IMR-90 (cell line): ENCODE results near the gene RNASET2. TPM values are rescaled to one million over a fixed set of nuclear protein-coding genes. Genes with fewer than 3 reads are reported as not detected.

Experiments
- ATAC-seq: fragments of 200-7000 bp; cut with Tn5 transposase; 2 replicates; pipeline ENCODE4 v1.9.1; 2020; ENCODE audit warnings: low read depth, mild to moderate bottlenecking, moderate library complexity
- BruUV-seq: library from RNA; stranded (reverse); fragments of 400-500 nt; replicated peaks from 2 replicates; lab custom pipeline; 2021; lab: Mats Ljungman, UMichigan
- CTCF ChIA-PET: fragments of 300-600 bp; formaldehyde crosslinking; extraction: SDS; loops from one replicate; lab custom pipeline; 2021; ENCODE audit warnings: antibody characterized with exemption; lab: Yijun Ruan, JAX
- POLR2A ChIA-PET: fragments of 300-600 bp; sonication (Branson Sonifier 250); formaldehyde crosslinking; loops from one replicate; lab custom pipeline; 2022; ENCODE audit warnings: antibody characterized with exemption; ENCODE audit not compliant: unreplicated experiment; lab: Charles Lee
- DNase-seq: peaks from one replicate; pipeline ENCODE4 v3.0.0; 2013
- H2AFZ ChIP-seq: replicated peaks from 2 replicates; pipeline ENCODE3; 2013; ENCODE audit warnings: low read length, mild to moderate bottlenecking; ENCODE audit not compliant: poor library complexity
- H2AK5ac ChIP-seq: 2 replicates; pipeline ENCODE4 v1.6.1; 2013; ENCODE audit warnings: low read depth, low read length, inconsistent platforms
- H2AK9ac ChIP-seq: replicated peaks from 2 replicates; pipeline ENCODE3; 2013; ENCODE audit warnings: mild to moderate bottlenecking, low read depth, low read length, moderate library complexity; ENCODE audit not compliant: poor library complexity
- H2BK120ac ChIP-seq: 2 replicates; pipeline ENCODE4 v1.6.1; 2013; ENCODE audit warnings: low read depth, low read length, inconsistent platforms
- H2BK15ac ChIP-seq: 3 replicates; pipeline ENCODE4 v1.6.1; 2013; ENCODE audit warnings: low read depth, low read length, inconsistent platforms
- H2BK20ac ChIP-seq: 2 replicates; pipeline ENCODE4 v1.6.1; 2013; ENCODE audit warnings: low read depth, mild to moderate bottlenecking, inconsistent platforms, low read length, moderate library complexity
- H2BK5ac ChIP-seq: 2 replicates; pipeline ENCODE4 v1.6.1; 2013; ENCODE audit warnings: mild to moderate bottlenecking, low read depth, low read length, inconsistent platforms; ENCODE audit not compliant: poor library complexity, severe bottlenecking
- H3K14ac ChIP-seq: replicated peaks from 2 replicates; pipeline ENCODE4 v1.6.1; 2013; ENCODE audit warnings: low read depth, low read length, inconsistent platforms
- H3K18ac ChIP-seq: 2 replicates; pipeline ENCODE4 v1.6.1; 2013; ENCODE audit warnings: low read depth, low read length, control low read depth
- H3K23ac ChIP-seq: 2 replicates; pipeline ENCODE4 v1.6.1; 2013; ENCODE audit warnings: low read depth, low read length, inconsistent platforms
- H3K27ac ChIP-seq: 2 replicates; pipeline ENCODE4 v1.5.1; 2013; ENCODE audit warnings: mild to moderate bottlenecking, control low read depth, low read length; ENCODE audit not compliant: insufficient read depth
- H3K27me3 ChIP-seq: 2 replicates; pipeline ENCODE4 v1.6.1; 2013; ENCODE audit warnings: low read length; ENCODE audit not compliant: control insufficient read depth, insufficient read depth
- H3K36me3 ChIP-seq: 2 replicates; pipeline ENCODE4 v1.6.1; 2013; ENCODE audit warnings: low read length, mixed read lengths; ENCODE audit not compliant: control insufficient read depth, insufficient read depth
- H3K4ac ChIP-seq: 2 replicates; pipeline ENCODE4 v1.6.1; 2013; ENCODE audit warnings: low read depth, low read length, inconsistent platforms
- H3K4me1 ChIP-seq: 2 replicates; pipeline ENCODE4 v1.6.1; 2013; ENCODE audit warnings: low read length, mixed read lengths; ENCODE audit not compliant: control insufficient read depth, insufficient read depth
- H3K4me2 ChIP-seq: 2 replicates; pipeline ENCODE4 v1.6.1; 2013; ENCODE audit warnings: low read depth, mild to moderate bottlenecking, control low read depth, low read length, moderate library complexity
- H3K4me3 ChIP-seq: 2 replicates; pipeline ENCODE4 v1.5.1; 2013; ENCODE audit warnings: low read depth, mild to moderate bottlenecking, control low read depth, low read length, moderate library complexity; ENCODE audit not compliant: insufficient read depth
- H3K56ac ChIP-seq: 2 replicates; pipeline ENCODE4 v1.6.1; 2013; ENCODE audit warnings: low read length, inconsistent platforms; ENCODE audit not compliant: insufficient read depth; ENCODE audit errors: extremely low read depth
- H3K79me1 ChIP-seq, 2 experiments: 2 replicates each; pipeline ENCODE4 v1.6.1; 2013; ENCODE audit warnings: low read length in 2 of 2, inconsistent platforms in 1 of 2, low read depth in 1 of 2
- H3K9ac ChIP-seq: 2 replicates; pipeline ENCODE4 v1.6.1; 2013; ENCODE audit warnings: low read depth, low read length, control low read depth
- H3K9me1 ChIP-seq: 2 replicates; pipeline ENCODE4 v1.6.1; 2013; ENCODE audit warnings: low read length, inconsistent platforms; ENCODE audit not compliant: insufficient read depth
- H3K9me3 ChIP-seq: 2 replicates; pipeline ENCODE4 v1.6.1; 2013; ENCODE audit warnings: low read length; ENCODE audit not compliant: control insufficient read depth, insufficient read depth
- H4K20me1 ChIP-seq: 2 replicates; pipeline ENCODE4 v1.6.1; 2013; ENCODE audit warnings: low read length, inconsistent platforms; ENCODE audit not compliant: insufficient read depth
- H4K5ac ChIP-seq: 2 replicates; pipeline ENCODE4 v1.6.1; 2013; ENCODE audit warnings: mild to moderate bottlenecking, low read depth, low read length, control low read depth
- H4K8ac ChIP-seq, 2 experiments: 2 replicates each; pipeline ENCODE4 v1.6.1; 2013; ENCODE audit warnings: low read depth in 2 of 2, low read length in 2 of 2, control low read depth in 1 of 2, inconsistent platforms in 1 of 2
- H4K91ac ChIP-seq: 2 replicates; pipeline ENCODE4 v1.6.1; 2013; ENCODE audit warnings: low read depth, low read length, inconsistent platforms; ENCODE audit not compliant: insufficient read depth
- BHLHE40 ChIP-seq: fragments of 150-350 bp; IDR thresholded peaks from 2 replicates; pipeline ENCODE4 v1.6.1; 2016; ENCODE audit warnings: mild to moderate bottlenecking, low read depth, low read length
- CEBPB ChIP-seq: IDR thresholded peaks from 2 replicates; pipeline ENCODE4 v1.6.1; 2012; ENCODE audit warnings: low read depth, low read length, improper control_type of control experiment
- CHD1 ChIP-seq: IDR thresholded peaks from 2 replicates; pipeline ENCODE4 v1.6.1; 2012; ENCODE audit warnings: low read depth, low read length, improper control_type of control experiment
- FOS ChIP-seq: fragments of 150-350 bp; IDR thresholded peaks from 2 replicates; pipeline ENCODE4 v1.6.1; 2016; ENCODE audit warnings: low read depth, low read length
- MAZ ChIP-seq: IDR thresholded peaks from 2 replicates; pipeline ENCODE4 v1.6.1; 2012; ENCODE audit warnings: low read depth, mild to moderate bottlenecking, low read length, improper control_type of control experiment, moderate library complexity, borderline replicate concordance
- MXI1 ChIP-seq: IDR thresholded peaks from 2 replicates; pipeline ENCODE4 v1.6.1; 2012; ENCODE audit warnings: low read depth, mild to moderate bottlenecking, low read length, moderate library complexity, borderline replicate concordance
- NFE2L2 ChIP-seq: fragments of 150-350 bp; IDR thresholded peaks from 2 replicates; pipeline ENCODE4 v1.6.1; 2016; ENCODE audit warnings: low read depth, mild to moderate bottlenecking, low read length
- POLR2A ChIP-seq: IDR thresholded peaks from 2 replicates; pipeline ENCODE4 v1.6.1; 2012; ENCODE audit warnings: mild to moderate bottlenecking, low read depth, low read length
- RAD21 ChIP-seq: IDR thresholded peaks from 2 replicates; pipeline ENCODE4 v1.6.1; 2012; ENCODE audit warnings: low read length, improper control_type of control experiment
- RCOR1 ChIP-seq: IDR thresholded peaks from 2 replicates; pipeline ENCODE4 v1.6.1; 2012; ENCODE audit warnings: mild to moderate bottlenecking, low read length, improper control_type of control experiment; ENCODE audit not compliant: insufficient replicate concordance
- RFX5 ChIP-seq: IDR thresholded peaks from 2 replicates; pipeline ENCODE4 v1.8.0; 2012; ENCODE audit warnings: low read depth, mild to moderate bottlenecking, low read length, moderate library complexity
- SMC3 ChIP-seq: fragments of 150-350 bp; IDR thresholded peaks from 2 replicates; pipeline ENCODE4 v1.6.1; 2016; ENCODE audit warnings: low read depth, mild to moderate bottlenecking, antibody characterized with exemption, low read length, moderate library complexity
- WGBS, 2 experiments: methylation state at CpG; one replicate each; pipeline versions ENCODE4 v1.1.5 to v1.1.7; 2013; ENCODE audit warnings: missing lambda C conversion rate in 2 of 2; ENCODE audit not compliant: insufficient read length in 1 of 2; ENCODE audit errors: extremely low coverage in 2 of 2; 5-methylcytosine and 5-hydroxymethylcytosine counted together
- dilution Hi-C: fragments of 300-500 bp; cut with HindIII; formaldehyde crosslinking; loops from one replicate; pipeline ENCODE4 v1.14.3; 2018; ENCODE audit warnings: low sequenced_read_pairs; ENCODE audit not compliant: unreplicated experiment
- in situ Hi-C: fragments of 300-500 bp; cut with MboI; formaldehyde crosslinking; loops from 3 replicates; pipeline ENCODE4 v1.14.3; 2019; ENCODE audit warnings: low sequenced_read_pairs, inconsistent platforms, mixed read lengths
- intact Hi-C: fragments of 100-400 bp; cut with micrococcal nuclease; formaldehyde crosslinking; loops from 2 replicates; pipeline ENCODE4 v1.10.0; 2022
- polyA plus RNA-seq, 3 experiments: library from polyadenylated mRNA; depleted of rRNA; stranded (reverse); fragments of >200 nt; gene quantifications; 2 replicates each; pipeline ENCODE4 v1.2.3, GENCODE V29; 2012; ENCODE audit warnings: low replicate concordance in 1 of 3
- total RNA-seq: library from RNA; depleted of rRNA; stranded (reverse); fragments of >200 nt; gene quantifications from 2 replicates; pipeline ENCODE4 v1.2.3, GENCODE V29; 2012
- TF ChIP-seq, protein P1 (sequence below): conservative IDR thresholded peaks from 2 replicates; pipeline ENCODE4 v1.5.1; 2012; ENCODE audit warnings: mild to moderate bottlenecking, low read depth, low read length, improper control_type of control experiment
- TF ChIP-seq, protein P2 (sequence below): fragments of 150-350 bp; IDR thresholded peaks from 2 replicates; pipeline ENCODE4 v1.6.1; 2016; ENCODE audit warnings: low read depth, mild to moderate bottlenecking, low read length, moderate library complexity, borderline replicate concordance
- TF ChIP-seq, protein P3 (sequence below): fragments of 150-350 bp; IDR thresholded peaks from 2 replicates; pipeline ENCODE4 v1.6.1; 2017; ENCODE audit warnings: mild to moderate bottlenecking, antibody characterized with exemption, low read length, low read depth

RNASET2 gene
- total and polyA plus RNA-seq, 2 of the 4 experiments (the other 2 are of a cell fraction) = 13.6 to 24.9 TPM

DNA sequence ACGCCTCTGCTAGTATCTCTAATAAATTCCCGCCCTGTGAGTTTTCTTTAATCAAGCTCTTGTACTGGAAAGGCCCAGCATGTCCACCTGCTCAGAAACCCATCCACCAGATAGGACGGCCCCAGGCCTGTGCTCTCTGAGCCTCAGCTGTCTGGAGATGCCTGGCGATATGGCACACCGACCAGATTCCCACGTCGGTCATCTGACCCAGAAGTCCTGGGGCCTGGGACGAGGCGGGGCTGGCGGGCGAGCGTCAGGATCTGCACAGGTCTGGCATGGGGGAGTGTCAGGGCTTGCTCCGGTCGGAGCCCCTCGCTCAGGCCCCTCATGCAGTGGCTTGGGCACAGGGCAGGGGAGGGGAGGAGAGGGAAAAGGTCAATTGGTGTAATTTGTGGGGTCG lies 10.2 kb downstream of the RNASET2 start:
- in situ Hi-C loops = no loop called here
- H2BK120ac ChIP-seq = no peak overlapping the region
- no peaks in the 10 kb centered on the region for H4K20me1 ChIP-seq
- H3K79me1 ChIP-seq = no peaks in the 10 kb centered on the region
- no peak overlapping the region for H3K27ac ChIP-seq
- H2BK20ac ChIP-seq = no peak overlapping the region
- H3K9ac ChIP-seq = no peak overlapping the region
- DNase-seq (no peak), ATAC-seq (no peak)
- H4K5ac ChIP-seq = no peak overlapping the region
- H3K9me3 ChIP-seq = no peaks in the 10 kb centered on the region
- no peak overlapping the region for H2AK5ac ChIP-seq
- no peak overlapping the region for H3K4me3 ChIP-seq
- dilution Hi-C loops = no loop called here
- H4K8ac ChIP-seq = no peak overlapping the region
- no peak overlapping the region for H3K4me2 ChIP-seq
- BruUV-seq = no TSS peak
- no peaks in the 10 kb centered on the region; the same call in 1 of the 2 replicates for H3K9me1 ChIP-seq
- no peak overlapping the region for H4K91ac ChIP-seq
- H3K27me3 ChIP-seq = no peaks in the 10 kb centered on the region
- H3K36me3 ChIP-seq = peaks cover 3% of the 10 kb centered on the region; the same call in 1 of the 2 replicates
- intact Hi-C loops = no loop called here
- H3K23ac ChIP-seq = no peak overlapping the region
- TF ChIP-seq MXI1 (no peak), POLR2A (no peak), CHD1 (no peak), SMC3 (no peak), BHLHE40 (no peak), NFE2L2 (no peak), FOS (no peak), RFX5 (no peak), CEBPB (no peak), RCOR1 (no peak), RAD21 (no peak), MAZ (no peak)
- TF ChIP-seq, protein P1, sequence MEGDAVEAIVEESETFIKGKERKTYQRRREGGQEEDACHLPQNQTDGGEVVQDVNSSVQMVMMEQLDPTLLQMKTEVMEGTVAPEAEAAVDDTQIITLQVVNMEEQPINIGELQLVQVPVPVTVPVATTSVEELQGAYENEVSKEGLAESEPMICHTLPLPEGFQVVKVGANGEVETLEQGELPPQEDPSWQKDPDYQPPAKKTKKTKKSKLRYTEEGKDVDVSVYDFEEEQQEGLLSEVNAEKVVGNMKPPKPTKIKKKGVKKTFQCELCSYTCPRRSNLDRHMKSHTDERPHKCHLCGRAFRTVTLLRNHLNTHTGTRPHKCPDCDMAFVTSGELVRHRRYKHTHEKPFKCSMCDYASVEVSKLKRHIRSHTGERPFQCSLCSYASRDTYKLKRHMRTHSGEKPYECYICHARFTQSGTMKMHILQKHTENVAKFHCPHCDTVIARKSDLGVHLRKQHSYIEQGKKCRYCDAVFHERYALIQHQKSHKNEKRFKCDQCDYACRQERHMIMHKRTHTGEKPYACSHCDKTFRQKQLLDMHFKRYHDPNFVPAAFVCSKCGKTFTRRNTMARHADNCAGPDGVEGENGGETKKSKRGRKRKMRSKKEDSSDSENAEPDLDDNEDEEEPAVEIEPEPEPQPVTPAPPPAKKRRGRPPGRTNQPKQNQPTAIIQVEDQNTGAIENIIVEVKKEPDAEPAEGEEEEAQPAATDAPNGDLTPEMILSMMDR = no peak
- TF ChIP-seq, protein P2, sequence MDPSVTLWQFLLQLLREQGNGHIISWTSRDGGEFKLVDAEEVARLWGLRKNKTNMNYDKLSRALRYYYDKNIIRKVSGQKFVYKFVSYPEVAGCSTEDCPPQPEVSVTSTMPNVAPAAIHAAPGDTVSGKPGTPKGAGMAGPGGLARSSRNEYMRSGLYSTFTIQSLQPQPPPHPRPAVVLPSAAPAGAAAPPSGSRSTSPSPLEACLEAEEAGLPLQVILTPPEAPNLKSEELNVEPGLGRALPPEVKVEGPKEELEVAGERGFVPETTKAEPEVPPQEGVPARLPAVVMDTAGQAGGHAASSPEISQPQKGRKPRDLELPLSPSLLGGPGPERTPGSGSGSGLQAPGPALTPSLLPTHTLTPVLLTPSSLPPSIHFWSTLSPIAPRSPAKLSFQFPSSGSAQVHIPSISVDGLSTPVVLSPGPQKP = no peak
- TF ChIP-seq, protein P3, sequence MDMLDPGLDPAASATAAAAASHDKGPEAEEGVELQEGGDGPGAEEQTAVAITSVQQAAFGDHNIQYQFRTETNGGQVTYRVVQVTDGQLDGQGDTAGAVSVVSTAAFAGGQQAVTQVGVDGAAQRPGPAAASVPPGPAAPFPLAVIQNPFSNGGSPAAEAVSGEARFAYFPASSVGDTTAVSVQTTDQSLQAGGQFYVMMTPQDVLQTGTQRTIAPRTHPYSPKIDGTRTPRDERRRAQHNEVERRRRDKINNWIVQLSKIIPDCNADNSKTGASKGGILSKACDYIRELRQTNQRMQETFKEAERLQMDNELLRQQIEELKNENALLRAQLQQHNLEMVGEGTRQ = no peak
- H2AK9ac ChIP-seq = no peak overlapping the region
- no peak overlapping the region for H2BK5ac ChIP-seq
- no peaks in the 10 kb centered on the region for H3K4me1 ChIP-seq
- no peak overlapping the region for H2BK15ac ChIP-seq
- ChIA-PET POLR2A (no interaction called here), CTCF (no interaction called here)
- no peak overlapping the region for H3K14ac ChIP-seq
- H2AFZ ChIP-seq = no peak overlapping the region
- 80% methylated on average over 4 of the region's 16 CpGs; no CpG with 5 or more reads in 1 of the 2 experiments for WGBS, 2 experiments
- H3K56ac ChIP-seq = no peak overlapping the region
- H3K18ac ChIP-seq = no peak overlapping the region
- H3K4ac ChIP-seq = no peak overlapping the region
